SK-N-MC (cell line): ENCODE results near the gene XRCC6.
"Not testable (repeated sequence)": the region's sequence is repeated elsewhere in the genome, so short reads cannot be mapped to it uniquely, and the experiment has no call there.

Experiments used
- DNase-seq: peaks from one replicate; pipeline ENCODE4 v3.0.0-alpha.2; 2011; ENCODE audit warnings: low read depth, low spot score
- H3K27ac ChIP-seq: fragments of 200-600 bp; sonication (generic); 2 replicates; pipeline ENCODE4 v1.5.1; 2016; ENCODE audit warnings: mixed run types
- H3K36me3 ChIP-seq: fragments of 200-600 bp; sonication (generic); 2 replicates; pipeline ENCODE4 v1.6.1; 2017; ENCODE audit warnings: antibody characterized with exemption, low read length, mixed read lengths; ENCODE audit not compliant: insufficient read depth
- H3K4me3 ChIP-seq: fragments of 200-600 bp; sonication (generic); 2 replicates; pipeline ENCODE4 v1.5.1; 2016
- H3K9ac ChIP-seq: fragments of 200-600 bp; sonication (generic); 2 replicates; pipeline ENCODE4 v1.8.0; 2017; ENCODE audit warnings: mixed run types, mixed read lengths; ENCODE audit not compliant: insufficient read length
- H3K9me3 ChIP-seq: fragments of 200-600 bp; sonication (generic); 2 replicates; pipeline ENCODE4 v1.6.1; 2017; ENCODE audit warnings: low read depth, mild to moderate bottlenecking, antibody characterized with exemption, low read length, moderate library complexity, mixed read lengths
- EZH2 ChIP-seq: fragments of 200-600 bp; sonication (generic); IDR thresholded peaks from one replicate; pipeline ENCODE4 v1.6.1; 2017; ENCODE audit warnings: antibody characterized with exemption
- FOXP2 ChIP-seq: optimal IDR thresholded peaks from 2 replicates; pipeline ENCODE3; 2011; ENCODE audit warnings: mild to moderate bottlenecking, moderate library complexity; ENCODE audit not compliant: insufficient read depth; ENCODE audit errors: extremely low read length, control extremely low read depth
- POLR2AphosphoS5 ChIP-seq: IDR thresholded peaks from 2 replicates; pipeline ENCODE4 v1.6.1; 2012; ENCODE audit warnings: mild to moderate bottlenecking, low read depth, low read length, borderline replicate concordance

Gene XRCC6

DNA sequence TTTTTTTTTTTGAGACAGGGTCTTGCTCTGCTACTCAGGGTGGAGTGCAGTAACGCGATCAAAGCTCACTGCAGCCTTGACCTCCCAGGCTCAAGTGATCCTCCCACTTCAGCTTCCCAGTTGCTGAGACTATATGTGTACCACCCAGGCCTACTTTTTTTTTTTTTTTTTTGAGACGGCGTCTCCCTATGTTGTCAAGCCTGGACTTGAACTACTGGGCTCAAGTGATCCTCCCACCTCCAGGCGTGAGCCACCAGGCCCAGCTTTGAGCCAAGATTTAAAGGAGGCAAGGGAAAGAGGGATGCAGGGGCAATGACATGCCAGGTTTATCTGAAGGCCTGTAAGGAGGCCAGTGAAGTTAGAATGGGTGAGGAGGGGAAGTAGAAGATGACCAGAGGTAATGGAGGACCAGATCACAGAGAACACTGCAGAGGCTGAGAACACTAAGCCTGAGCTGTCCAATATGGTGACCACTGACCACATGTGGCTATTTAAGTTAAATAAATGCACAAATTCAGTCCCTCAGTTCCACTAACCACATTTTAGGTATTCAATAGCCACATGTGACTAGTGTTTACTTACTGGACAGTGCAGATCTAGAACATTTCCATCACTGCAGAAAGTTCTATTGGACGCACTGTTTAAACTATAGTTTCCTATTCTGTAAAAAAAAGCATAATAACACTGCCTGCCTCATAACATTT is 8.3 kb upstream of the XRCC6 start:
- H3K9ac ChIP-seq = no peak overlapping the region
- H3K9me3 ChIP-seq = no peaks in the 10 kb centered on the region
- TF ChIP-seq POLR2AphosphoS5 (no peak), FOXP2 (no peak), EZH2 (no peak)
- no peak overlapping the region for H3K27ac ChIP-seq
- no peak overlapping the region for H3K4me3 ChIP-seq
- DNase-seq = no peak
- no peaks in the 10 kb centered on the region for H3K36me3 ChIP-seq

DNA sequence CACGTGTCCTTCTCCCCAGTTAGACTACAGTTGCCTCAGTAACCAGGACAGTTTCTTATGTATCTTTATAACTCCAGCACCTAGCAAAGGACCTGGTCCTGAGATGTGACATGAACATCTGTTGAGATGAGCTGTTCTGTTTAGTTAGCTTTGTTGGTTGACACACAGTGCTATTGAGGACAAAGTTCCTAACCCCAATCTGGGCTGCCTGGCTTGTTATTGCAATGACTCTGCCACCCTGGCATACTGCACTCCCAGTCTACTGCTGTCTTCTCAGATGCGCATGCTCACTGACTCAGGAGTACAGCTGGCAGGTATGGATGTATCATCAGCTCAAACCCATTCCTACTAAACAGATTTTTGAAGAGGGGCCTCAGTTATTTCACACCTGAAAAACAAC is 7.6 kb upstream of the XRCC6 start:
- Histone ChIP-seq H3K27ac (no peak overlapping the region), H3K9me3 (no peaks in the 10 kb centered on the region), H3K4me3 (no peak overlapping the region), H3K9ac (no peak overlapping the region), H3K36me3 (no peaks in the 10 kb centered on the region)
- no peak for DNase-seq
- TF ChIP-seq FOXP2 = no peak
- TF ChIP-seq POLR2AphosphoS5 = no peak
- no peak for TF ChIP-seq EZH2

DNA sequence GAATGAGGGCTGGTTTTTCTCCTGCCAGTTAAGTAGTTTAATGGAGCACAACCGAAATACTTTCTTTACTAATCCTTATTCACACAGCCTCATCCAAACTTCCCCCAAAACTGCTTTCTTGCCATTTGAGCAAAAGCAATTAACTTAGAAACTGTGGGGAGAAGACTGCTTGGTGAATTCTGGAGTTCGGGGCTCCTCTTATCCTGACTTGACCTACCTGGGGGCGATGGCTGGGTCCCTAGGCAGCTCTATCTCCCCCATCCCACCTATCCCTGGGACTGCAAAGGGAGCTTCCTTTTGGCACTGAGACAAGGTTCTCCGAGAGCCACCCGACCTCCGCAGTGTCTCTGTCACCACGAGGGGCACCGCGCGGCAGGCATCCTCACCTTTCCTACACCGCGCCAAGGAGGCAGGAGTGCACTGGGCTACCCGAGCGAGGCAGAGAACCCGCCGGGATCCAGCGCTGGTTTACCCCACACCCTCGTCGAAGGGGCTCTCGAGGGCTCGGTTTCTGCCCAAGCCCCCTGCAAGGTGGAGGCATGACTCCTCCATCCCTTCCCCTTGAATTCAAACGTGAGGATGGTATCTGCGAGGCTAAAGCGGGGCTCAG is 1.0 kb upstream of the XRCC6 start:
- peak overlapping the region; percentile 80 for H3K9ac ChIP-seq
- DNase-seq = no peak
- TF ChIP-seq FOXP2 (no peak), POLR2AphosphoS5 (no peak), EZH2 (no peak)
- no peaks in the 10 kb centered on the region for H3K9me3 ChIP-seq
- peak overlapping the region; percentile 22; the same call in 1 of the 2 replicates for H3K27ac ChIP-seq
- peak overlapping the region; percentile 99 for H3K4me3 ChIP-seq
- H3K36me3 ChIP-seq = peaks cover 27% of the 10 kb centered on the region

DNA sequence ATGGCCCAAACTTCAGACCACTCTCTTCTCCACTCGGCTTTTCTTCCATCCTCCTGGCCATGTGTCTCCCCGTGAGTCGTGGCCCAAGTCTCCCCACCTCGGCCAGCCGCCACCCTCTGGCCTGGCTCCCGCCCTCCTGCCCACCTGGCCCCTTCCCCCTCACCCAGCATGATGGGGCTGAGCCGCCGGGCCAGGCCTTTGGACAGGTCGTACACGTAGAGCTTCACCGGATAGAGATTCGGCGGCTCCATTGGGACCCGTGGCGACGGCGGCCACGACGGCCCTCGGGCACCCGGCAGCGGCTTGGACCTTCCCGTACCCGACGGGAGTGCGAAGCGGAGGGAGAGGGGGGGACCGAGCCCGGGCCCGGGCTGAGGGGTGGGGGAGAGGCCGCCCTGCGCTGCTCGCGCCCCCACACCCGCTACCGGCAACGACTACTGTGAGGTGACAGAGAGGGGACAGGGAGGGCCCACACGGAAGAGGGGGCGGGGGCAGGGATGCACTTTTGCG is 451 bp upstream of the XRCC6 start, which contains the start of gene DESI1:
TSS of gene DESI1 (minus strand) at position 455 of the 510 bp plus-strand sequence. CDS start at position 251, 204 bp downstream.
- TF ChIP-seq POLR2AphosphoS5 = peak; percentile 87
- TF ChIP-seq EZH2 = no peak
- no peak for TF ChIP-seq FOXP2
- DNase-seq = no peak
- H3K36me3 ChIP-seq = peaks cover 32% of the 10 kb centered on the region
- no peaks in the 10 kb centered on the region for H3K9me3 ChIP-seq
- peak within 1 kb of the TSS; percentile 99 for H3K4me3 ChIP-seq
- peak within 1 kb of the TSS; percentile 98 for H3K27ac ChIP-seq
- peak within 1 kb of the TSS; percentile 98 for H3K9ac ChIP-seq

DNA sequence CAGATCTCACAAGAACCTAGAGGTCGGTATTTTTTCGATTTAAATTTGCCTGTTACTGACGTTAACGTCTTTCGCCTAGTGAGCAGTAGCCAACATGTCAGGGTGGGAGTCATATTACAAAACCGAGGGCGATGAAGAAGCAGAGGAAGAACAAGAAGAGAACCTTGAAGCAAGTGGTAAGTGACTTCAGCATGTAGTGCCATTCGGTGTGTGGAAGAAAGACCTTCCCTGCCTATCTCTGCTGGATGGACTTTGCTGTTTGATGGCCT is 750 bp downstream of the XRCC6 start:
- TF ChIP-seq EZH2 (no peak), POLR2AphosphoS5 (no peak), FOXP2 (no peak)
- Histone ChIP-seq H3K9me3 (no peaks in the 10 kb centered on the region), H3K27ac (peak overlapping the region; percentile 98), H3K36me3 (peaks cover 41% of the 10 kb centered on the region), H3K4me3 (peak overlapping the region; percentile 99), H3K9ac (peak overlapping the region; percentile 98)
- DNase-seq = no peak

DNA sequence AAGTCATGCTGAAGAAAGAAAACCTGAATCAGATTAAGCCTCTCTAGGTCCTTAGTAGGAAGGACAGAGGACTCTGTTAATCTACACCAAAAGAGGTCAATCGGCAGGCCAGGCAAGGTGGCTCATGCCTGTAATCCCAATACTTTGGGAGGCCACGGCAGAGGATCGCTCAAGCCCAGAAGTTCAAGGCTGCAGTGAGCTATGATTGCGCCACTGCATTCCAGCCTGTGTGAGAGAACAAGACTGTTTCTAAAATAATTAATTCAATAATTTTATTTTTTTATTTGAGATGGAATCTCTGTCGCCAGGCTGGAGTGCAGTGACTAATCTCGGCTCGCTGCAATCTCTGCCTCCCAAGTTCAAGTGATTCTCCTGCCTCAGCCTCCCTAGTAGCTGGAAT is 4.5 kb downstream of the XRCC6 start:
- no peak overlapping the region for H3K9ac ChIP-seq
- H3K9me3 ChIP-seq = no peaks in the 10 kb centered on the region
- H3K27ac ChIP-seq = no peak overlapping the region
- H3K4me3 ChIP-seq = no peak overlapping the region
- DNase-seq = no peak
- H3K36me3 ChIP-seq = peaks cover 72% of the 10 kb centered on the region
- no peak for TF ChIP-seq POLR2AphosphoS5
- TF ChIP-seq FOXP2 = no peak
- no peak for TF ChIP-seq EZH2

DNA sequence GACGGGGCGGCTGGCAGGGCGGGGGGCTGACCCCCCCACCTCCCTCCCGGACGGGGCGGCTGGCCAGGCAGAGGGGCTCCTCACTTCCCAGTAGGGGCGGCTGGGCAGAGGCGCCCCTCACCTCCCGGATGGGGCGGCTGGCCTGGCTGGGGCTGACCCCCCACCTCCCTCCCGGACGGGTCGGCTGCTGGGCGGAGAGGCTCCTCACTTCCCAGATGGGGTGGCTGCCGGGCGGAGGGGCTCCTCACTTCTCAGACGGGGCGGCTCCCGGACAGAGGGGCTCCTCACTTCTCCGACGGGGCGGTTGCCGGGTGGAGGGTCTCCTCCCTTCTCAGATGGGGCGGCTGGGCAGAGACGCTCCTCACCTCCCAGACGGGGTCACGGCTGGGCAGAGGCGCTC is 10.0 kb downstream of the XRCC6 start:
- not testable (repeated sequence) for H3K9ac ChIP-seq, H3K27ac ChIP-seq, DNase-seq, H3K9me3 ChIP-seq, H3K4me3 ChIP-seq
- peaks cover 71% of the 10 kb centered on the region for H3K36me3 ChIP-seq

DNA sequence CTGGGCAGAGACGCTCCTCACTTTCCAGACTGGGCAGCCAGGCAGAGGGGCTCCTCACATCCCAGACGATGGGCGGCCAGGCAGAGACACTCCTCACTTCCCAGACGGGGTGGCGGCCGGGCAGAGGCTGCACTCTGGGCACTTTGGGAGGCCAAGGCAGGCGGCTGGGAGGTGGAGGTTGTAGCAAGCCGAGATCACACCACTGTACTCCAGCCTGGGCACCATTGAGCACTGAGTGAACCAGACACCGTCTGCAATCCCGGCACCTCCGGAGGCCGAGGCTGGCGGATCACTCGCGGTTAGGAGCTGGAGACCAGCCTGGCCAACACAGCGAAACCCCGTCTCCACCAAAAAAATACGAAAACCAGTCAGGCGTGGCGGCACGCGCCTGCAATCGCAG is 10.5 kb downstream of the XRCC6 start:
- DNase-seq, H3K9ac ChIP-seq, H3K4me3 ChIP-seq, H3K9me3 ChIP-seq, H3K27ac ChIP-seq: not testable (repeated sequence)
- H3K36me3 ChIP-seq = peaks cover 73% of the 10 kb centered on the region

DNA sequence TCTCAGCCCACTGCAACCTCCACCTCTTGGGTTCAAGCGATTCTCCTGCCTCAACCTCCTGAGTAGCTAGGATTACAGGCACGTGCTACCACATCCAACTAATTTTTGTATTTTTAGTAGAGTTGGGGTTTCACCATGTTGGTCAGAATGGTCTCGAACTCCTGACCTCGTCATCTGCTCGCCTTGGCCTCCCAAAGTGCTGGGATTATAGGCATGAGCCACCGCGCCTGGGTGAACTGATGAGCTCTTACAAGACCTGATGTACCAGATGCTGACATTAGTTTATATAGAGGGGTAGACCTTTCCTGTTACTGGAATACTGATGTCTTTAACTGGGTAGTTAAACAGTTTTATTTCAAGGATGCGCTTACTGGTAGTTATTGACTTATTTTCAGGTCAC is 13.5 kb downstream of the XRCC6 start:
- not testable (repeated sequence) for H3K4me3 ChIP-seq, H3K9me3 ChIP-seq, H3K27ac ChIP-seq, DNase-seq, H3K9ac ChIP-seq
- peaks cover 74% of the 10 kb centered on the region for H3K36me3 ChIP-seq
